ENCODE data around the gene INO80.

INO80 gene

DNA sequence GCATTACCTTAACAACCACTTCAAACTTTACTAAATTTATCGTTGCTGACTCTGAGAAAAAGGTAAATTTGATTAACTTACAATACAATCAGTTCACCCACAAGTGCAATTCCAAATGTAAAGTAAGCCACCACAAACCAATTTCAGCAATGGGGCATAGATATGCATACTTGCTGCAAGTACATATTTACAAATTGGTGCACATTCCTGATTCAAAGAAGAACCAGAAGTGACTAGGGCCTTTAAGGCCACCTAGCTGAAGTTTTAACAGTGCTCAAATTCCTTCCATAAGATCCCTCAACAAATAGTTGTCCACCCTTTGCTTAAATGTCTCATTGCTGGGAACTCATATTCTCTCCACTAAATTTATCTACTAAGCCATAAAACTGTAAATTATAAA, 67.2 kb downstream of the INO80 start (continued):
- TF ChIP-seq, protein P1, sequence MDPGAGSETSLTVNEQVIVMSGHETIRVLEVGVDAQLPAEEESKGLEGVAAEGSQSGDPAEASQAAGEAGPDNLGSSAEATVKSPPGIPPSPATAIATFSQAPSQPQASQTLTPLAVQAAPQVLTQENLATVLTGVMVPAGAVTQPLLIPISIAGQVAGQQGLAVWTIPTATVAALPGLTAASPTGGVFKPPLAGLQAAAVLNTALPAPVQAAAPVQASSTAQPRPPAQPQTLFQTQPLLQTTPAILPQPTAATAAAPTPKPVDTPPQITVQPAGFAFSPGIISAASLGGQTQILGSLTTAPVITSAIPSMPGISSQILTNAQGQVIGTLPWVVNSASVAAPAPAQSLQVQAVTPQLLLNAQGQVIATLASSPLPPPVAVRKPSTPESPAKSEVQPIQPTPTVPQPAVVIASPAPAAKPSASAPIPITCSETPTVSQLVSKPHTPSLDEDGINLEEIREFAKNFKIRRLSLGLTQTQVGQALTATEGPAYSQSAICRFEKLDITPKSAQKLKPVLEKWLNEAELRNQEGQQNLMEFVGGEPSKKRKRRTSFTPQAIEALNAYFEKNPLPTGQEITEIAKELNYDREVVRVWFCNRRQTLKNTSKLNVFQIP (CRISPR knock-in tag; IDR thresholded peaks at IDR 0.05; ENCODE audit: borderline replicate concordance, low read depth), result no peak
- TF ChIP-seq CREB5 (CRISPR knock-in tag; IDR thresholded peaks at IDR 0.05; ENCODE audit: low read depth) (no peak), TCF4 (CRISPR knock-in tag; IDR thresholded peaks at IDR 0.05; ENCODE audit: borderline replicate concordance) (no peak), ZNF8 (CRISPR knock-in tag; IDR thresholded peaks at IDR 0.05) (no peak)
- TF ChIP-seq, protein P2, sequence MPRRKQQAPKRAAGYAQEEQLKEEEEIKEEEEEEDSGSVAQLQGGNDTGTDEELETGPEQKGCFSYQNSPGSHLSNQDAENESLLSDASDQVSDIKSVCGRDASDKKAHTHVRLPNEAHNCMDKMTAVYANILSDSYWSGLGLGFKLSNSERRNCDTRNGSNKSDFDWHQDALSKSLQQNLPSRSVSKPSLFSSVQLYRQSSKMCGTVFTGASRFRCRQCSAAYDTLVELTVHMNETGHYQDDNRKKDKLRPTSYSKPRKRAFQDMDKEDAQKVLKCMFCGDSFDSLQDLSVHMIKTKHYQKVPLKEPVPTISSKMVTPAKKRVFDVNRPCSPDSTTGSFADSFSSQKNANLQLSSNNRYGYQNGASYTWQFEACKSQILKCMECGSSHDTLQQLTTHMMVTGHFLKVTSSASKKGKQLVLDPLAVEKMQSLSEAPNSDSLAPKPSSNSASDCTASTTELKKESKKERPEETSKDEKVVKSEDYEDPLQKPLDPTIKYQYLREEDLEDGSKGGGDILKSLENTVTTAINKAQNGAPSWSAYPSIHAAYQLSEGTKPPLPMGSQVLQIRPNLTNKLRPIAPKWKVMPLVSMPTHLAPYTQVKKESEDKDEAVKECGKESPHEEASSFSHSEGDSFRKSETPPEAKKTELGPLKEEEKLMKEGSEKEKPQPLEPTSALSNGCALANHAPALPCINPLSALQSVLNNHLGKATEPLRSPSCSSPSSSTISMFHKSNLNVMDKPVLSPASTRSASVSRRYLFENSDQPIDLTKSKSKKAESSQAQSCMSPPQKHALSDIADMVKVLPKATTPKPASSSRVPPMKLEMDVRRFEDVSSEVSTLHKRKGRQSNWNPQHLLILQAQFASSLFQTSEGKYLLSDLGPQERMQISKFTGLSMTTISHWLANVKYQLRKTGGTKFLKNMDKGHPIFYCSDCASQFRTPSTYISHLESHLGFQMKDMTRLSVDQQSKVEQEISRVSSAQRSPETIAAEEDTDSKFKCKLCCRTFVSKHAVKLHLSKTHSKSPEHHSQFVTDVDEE (CRISPR knock-in tag; IDR thresholded peaks at IDR 0.05), result no peak

- TF ChIP-seq ZNF565 (CRISPR knock-in tag; conservative IDR thresholded peaks at IDR 0.05; ENCODE audit: low read depth) (no peak), ZFP30 (CRISPR knock-in tag; IDR thresholded peaks at IDR 0.05) (no peak), TOX (CRISPR knock-in tag; IDR thresholded peaks at IDR 0.05; ENCODE audit: borderline replicate concordance) (no peak), ISL1 (CRISPR knock-in tag; IDR thresholded peaks at IDR 0.05) (no peak), PPARA (CRISPR knock-in tag; IDR thresholded peaks at IDR 0.05; ENCODE audit: borderline replicate concordance) (no peak), ZNF8 (CRISPR knock-in tag; IDR thresholded peaks at IDR 0.05) (no peak), CREB5 (CRISPR knock-in tag; IDR thresholded peaks at IDR 0.05; ENCODE audit: low read depth) (no peak), ARNTL (CRISPR knock-in tag; IDR thresholded peaks at IDR 0.05; ENCODE audit: borderline replicate concordance, low read depth) (no peak), ZFP3 (CRISPR knock-in tag; IDR thresholded peaks at IDR 0.05) (no peak), RARB (CRISPR knock-in tag; IDR thresholded peaks at IDR 0.05) (no peak), OSR1 (CRISPR knock-in tag; IDR thresholded peaks at IDR 0.05) (no peak), SNAI2 (CRISPR knock-in tag; IDR thresholded peaks at IDR 0.05) (no peak), ESRRG (CRISPR knock-in tag; IDR thresholded peaks at IDR 0.05) (no peak), ZNF70 (CRISPR knock-in tag; IDR thresholded peaks at IDR 0.05) (no peak), TCF4 (CRISPR knock-in tag; IDR thresholded peaks at IDR 0.05; ENCODE audit: borderline replicate concordance) (no peak)
- TF ChIP-seq, protein P3, sequence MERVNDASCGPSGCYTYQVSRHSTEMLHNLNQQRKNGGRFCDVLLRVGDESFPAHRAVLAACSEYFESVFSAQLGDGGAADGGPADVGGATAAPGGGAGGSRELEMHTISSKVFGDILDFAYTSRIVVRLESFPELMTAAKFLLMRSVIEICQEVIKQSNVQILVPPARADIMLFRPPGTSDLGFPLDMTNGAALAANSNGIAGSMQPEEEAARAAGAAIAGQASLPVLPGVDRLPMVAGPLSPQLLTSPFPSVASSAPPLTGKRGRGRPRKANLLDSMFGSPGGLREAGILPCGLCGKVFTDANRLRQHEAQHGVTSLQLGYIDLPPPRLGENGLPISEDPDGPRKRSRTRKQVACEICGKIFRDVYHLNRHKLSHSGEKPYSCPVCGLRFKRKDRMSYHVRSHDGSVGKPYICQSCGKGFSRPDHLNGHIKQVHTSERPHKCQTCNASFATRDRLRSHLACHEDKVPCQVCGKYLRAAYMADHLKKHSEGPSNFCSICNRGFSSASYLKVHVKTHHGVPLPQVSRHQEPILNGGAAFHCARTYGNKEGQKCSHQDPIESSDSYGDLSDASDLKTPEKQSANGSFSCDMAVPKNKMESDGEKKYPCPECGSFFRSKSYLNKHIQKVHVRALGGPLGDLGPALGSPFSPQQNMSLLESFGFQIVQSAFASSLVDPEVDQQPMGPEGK (CRISPR knock-in tag; IDR thresholded peaks at IDR 0.05; ENCODE audit: borderline replicate concordance), result no peak
- TF ChIP-seq, protein P1 (CRISPR knock-in tag; IDR thresholded peaks at IDR 0.05; ENCODE audit: borderline replicate concordance, low read depth), result no peak
- TF ChIP-seq, protein P2 (CRISPR knock-in tag; IDR thresholded peaks at IDR 0.05), result no peak
- no peak for ATAC-seq
Measured at GRCh38 chr15:41048397-41048796, 67.7 kb downstream of the INO80 start.
